ENCODE measurements around the gene NTN5. TPM values are rescaled to one million over a fixed set of nuclear protein-coding genes. Genes with fewer than 3 reads are reported as not detected.

Gene NTN5
- total RNA-seq, 2 experiments from 2014 or later, result 0.16 to 0.53 TPM

DNA sequence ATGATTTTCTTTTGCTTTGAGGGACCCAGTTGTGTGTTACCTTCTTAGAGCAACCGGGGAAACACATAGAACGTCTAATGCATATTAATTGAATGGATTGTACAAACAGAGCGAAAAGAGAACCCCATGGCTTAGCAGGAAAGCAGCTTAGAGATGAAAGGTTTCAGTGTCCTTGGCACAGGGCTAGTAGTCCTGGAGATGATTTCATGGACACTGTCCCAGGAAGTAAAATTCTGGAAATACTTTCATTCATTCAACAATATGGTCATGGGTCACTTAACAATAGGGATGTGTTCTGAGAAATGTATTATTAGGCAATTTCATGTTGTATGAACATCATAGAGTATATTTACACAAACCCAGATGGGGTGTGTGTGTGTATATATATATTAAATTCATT lies 13.3 kb upstream of the NTN5 start:
- H3K36me3 ChIP-seq (ENCODE audit: insufficient read depth, low read length), result no peaks in the 10 kb centered on the region
- H3K4me1 ChIP-seq (ENCODE audit: insufficient read depth, low read length, poor library complexity, severe bottlenecking), result no peaks in the 10 kb centered on the region
- TF ChIP-seq EZH2phosphoT487 (IDR thresholded peaks at IDR 0.05; ENCODE audit: borderline replicate concordance, low read depth, low read length), result no peak
- TF ChIP-seq, protein P1, sequence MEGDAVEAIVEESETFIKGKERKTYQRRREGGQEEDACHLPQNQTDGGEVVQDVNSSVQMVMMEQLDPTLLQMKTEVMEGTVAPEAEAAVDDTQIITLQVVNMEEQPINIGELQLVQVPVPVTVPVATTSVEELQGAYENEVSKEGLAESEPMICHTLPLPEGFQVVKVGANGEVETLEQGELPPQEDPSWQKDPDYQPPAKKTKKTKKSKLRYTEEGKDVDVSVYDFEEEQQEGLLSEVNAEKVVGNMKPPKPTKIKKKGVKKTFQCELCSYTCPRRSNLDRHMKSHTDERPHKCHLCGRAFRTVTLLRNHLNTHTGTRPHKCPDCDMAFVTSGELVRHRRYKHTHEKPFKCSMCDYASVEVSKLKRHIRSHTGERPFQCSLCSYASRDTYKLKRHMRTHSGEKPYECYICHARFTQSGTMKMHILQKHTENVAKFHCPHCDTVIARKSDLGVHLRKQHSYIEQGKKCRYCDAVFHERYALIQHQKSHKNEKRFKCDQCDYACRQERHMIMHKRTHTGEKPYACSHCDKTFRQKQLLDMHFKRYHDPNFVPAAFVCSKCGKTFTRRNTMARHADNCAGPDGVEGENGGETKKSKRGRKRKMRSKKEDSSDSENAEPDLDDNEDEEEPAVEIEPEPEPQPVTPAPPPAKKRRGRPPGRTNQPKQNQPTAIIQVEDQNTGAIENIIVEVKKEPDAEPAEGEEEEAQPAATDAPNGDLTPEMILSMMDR (conservative IDR thresholded peaks at IDR 0.05; ENCODE audit: low read length), result no peak
- H3K4me3 ChIP-seq (ENCODE audit: low read depth, low read length, poor library complexity, severe bottlenecking), result no peak overlapping the region
- no peak overlapping the region for H2AFZ ChIP-seq (ENCODE audit: low read length)
- H4K20me1 ChIP-seq (ENCODE audit: insufficient read depth, low read length), result no peaks in the 10 kb centered on the region
- H3K4me2 ChIP-seq (ENCODE audit: low read length), result no peak overlapping the region
- BruUV-seq (replicated peaks), result no TSS peak
- POLR2A ChIA-PET, result interaction anchor here (0.7 kb wide), 1 partner anchor 10 kb away, joined by 6 read pairs; the partner anchor contains the start of gene FUT2
- no peaks in the 10 kb centered on the region for H3K9me3 ChIP-seq (ENCODE audit: low read length)
- DNase-seq (ENCODE audit: low spot score), result no peak
- no peaks in the 10 kb centered on the region for H3K79me2 ChIP-seq (ENCODE audit: insufficient read depth, low read depth, low read length)
- CTCF ChIA-PET (ENCODE audit: unreplicated experiment), result no interaction called here
- H3K9me2 ChIP-seq (ENCODE audit: insufficient read depth, low read length), result no peaks in the 10 kb centered on the region
- H3K27ac ChIP-seq (ENCODE audit: low read depth, low read length, poor library complexity, severe bottlenecking), result no peak overlapping the region
- intact Hi-C loops (cut with micrococcal nuclease; ENCODE audit: unreplicated experiment), result no loop called here

DNA sequence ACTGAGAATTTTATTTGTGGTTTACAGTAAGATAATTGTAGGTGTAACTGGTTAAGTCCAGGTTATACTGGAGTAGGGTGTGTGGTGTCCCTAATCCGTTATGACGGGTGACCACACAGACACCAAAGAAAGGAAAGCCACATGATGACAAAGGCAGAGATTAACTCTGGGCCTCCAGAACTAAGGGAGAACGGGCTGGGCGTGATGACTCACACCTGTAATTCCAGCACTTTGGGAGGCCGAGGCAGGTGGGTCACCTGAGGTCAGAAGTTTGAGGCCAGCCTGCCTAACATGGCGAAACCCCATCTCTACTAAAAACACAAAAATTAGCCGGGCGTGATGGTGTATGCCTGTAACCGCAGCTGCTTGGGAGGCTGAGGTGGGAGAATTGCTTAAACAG lies 12.8 kb upstream of the NTN5 start:
- Histone ChIP-seq H3K36me3 (ENCODE audit: insufficient read depth, low read length) (no peaks in the 10 kb centered on the region), H3K27ac (ENCODE audit: low read depth, low read length, poor library complexity, severe bottlenecking) (no peak overlapping the region), H3K9me3 (ENCODE audit: low read length) (no peaks in the 10 kb centered on the region), H3K9me2 (ENCODE audit: insufficient read depth, low read length) (no peaks in the 10 kb centered on the region), H2AFZ (ENCODE audit: low read length) (no peak overlapping the region), H3K4me1 (ENCODE audit: insufficient read depth, low read length, poor library complexity, severe bottlenecking) (no peaks in the 10 kb centered on the region), H3K79me2 (ENCODE audit: insufficient read depth, low read depth, low read length) (no peaks in the 10 kb centered on the region), H3K4me2 (ENCODE audit: low read length) (no peak overlapping the region), H4K20me1 (ENCODE audit: insufficient read depth, low read length) (no peaks in the 10 kb centered on the region), H3K4me3 (ENCODE audit: low read depth, low read length, poor library complexity, severe bottlenecking) (no peak overlapping the region)
- BruUV-seq (replicated peaks), result no TSS peak
- POLR2A ChIA-PET, result no interaction called here
- intact Hi-C loops (cut with micrococcal nuclease; ENCODE audit: unreplicated experiment), result no loop called here
- no peak for TF ChIP-seq EZH2phosphoT487 (IDR thresholded peaks at IDR 0.05; ENCODE audit: borderline replicate concordance, low read depth, low read length)
- TF ChIP-seq, protein P1 (conservative IDR thresholded peaks at IDR 0.05; ENCODE audit: low read length), result no peak
- CTCF ChIA-PET (ENCODE audit: unreplicated experiment), result no interaction called here
- DNase-seq (ENCODE audit: low spot score), result no peak

DNA sequence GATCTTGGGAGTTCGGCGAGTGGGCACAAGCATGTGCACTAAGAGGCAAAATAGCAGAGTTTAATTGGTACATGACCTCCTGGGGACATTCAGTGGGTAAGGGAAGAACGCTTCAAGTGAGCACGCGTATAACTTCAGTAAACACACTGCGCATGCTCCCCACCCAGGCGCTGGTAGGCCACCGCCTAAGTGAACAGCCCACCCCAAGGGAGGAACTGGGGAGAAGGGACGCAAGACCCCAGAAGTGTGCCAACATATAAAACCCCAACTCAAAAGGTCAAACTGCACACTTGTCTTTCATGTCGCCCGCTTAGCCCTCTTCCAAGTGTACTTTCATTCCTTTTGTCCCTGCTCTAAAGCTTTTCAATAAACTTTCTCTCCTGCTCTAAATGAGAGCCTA lies 10.5 kb upstream of the NTN5 start:
- H3K36me3 ChIP-seq (ENCODE audit: insufficient read depth, low read length), result no peaks in the 10 kb centered on the region
- POLR2A ChIA-PET, result no interaction called here
- no peak overlapping the region for H3K4me3 ChIP-seq (ENCODE audit: low read depth, low read length, poor library complexity, severe bottlenecking)

More for the DNA sequence above, 10.5 kb upstream of the NTN5 start:
- H3K9me2 ChIP-seq (ENCODE audit: insufficient read depth, low read length), result no peaks in the 10 kb centered on the region
- H2AFZ ChIP-seq (ENCODE audit: low read length), result peak overlapping the region; percentile 71
- CTCF ChIA-PET (ENCODE audit: unreplicated experiment), result no interaction called here
- no peaks in the 10 kb centered on the region for H3K9me3 ChIP-seq (ENCODE audit: low read length)
- no peaks in the 10 kb centered on the region for H3K79me2 ChIP-seq (ENCODE audit: insufficient read depth, low read depth, low read length)
- no peaks in the 10 kb centered on the region for H3K4me1 ChIP-seq (ENCODE audit: insufficient read depth, low read length, poor library complexity, severe bottlenecking)
- H3K4me2 ChIP-seq (ENCODE audit: low read length), result no peak overlapping the region
- TF ChIP-seq, protein P1 (conservative IDR thresholded peaks at IDR 0.05; ENCODE audit: low read length), result no peak
- no peak for TF ChIP-seq EZH2phosphoT487 (IDR thresholded peaks at IDR 0.05; ENCODE audit: borderline replicate concordance, low read depth, low read length)
- BruUV-seq (replicated peaks), result no TSS peak
- DNase-seq (ENCODE audit: low spot score), result peak; percentile 57
- H4K20me1 ChIP-seq (ENCODE audit: insufficient read depth, low read length), result no peaks in the 10 kb centered on the region
- intact Hi-C loops (cut with micrococcal nuclease; ENCODE audit: unreplicated experiment), result no loop called here
- no peak overlapping the region for H3K27ac ChIP-seq (ENCODE audit: low read depth, low read length, poor library complexity, severe bottlenecking)
